H9 (cell line): ENCODE data around the gene MAN1A1. TPM values are rescaled to one million over a fixed set of nuclear protein-coding genes. Genes with fewer than 3 reads are reported as not detected.
"Not testable (repeated sequence)": the region's sequence is repeated elsewhere in the genome, so short reads cannot be mapped to it uniquely, and the experiment has no call there.

Experiments used
- DNase-seq: peaks from one replicate; pipeline ENCODE4 v3.0.0-alpha.2; 2017
- H2AFZ ChIP-seq: one replicate; pipeline ENCODE4 v1.6.1; 2013; ENCODE audit warnings: mild to moderate bottlenecking, low read length, control low read depth, moderate library complexity
- H2AK5ac ChIP-seq: 2 replicates; pipeline ENCODE4 v1.6.1; 2013; ENCODE audit warnings: low read length, control low read depth, mixed read lengths; ENCODE audit not compliant: insufficient read length
- H2BK120ac ChIP-seq: one replicate; pipeline ENCODE4 v1.6.1; 2013; ENCODE audit warnings: low read depth, mild to moderate bottlenecking, low read length, control low read depth, inconsistent platforms; ENCODE audit not compliant: poor library complexity, severe bottlenecking
- H2BK12ac ChIP-seq: 2 replicates; pipeline ENCODE4 v1.6.1; 2013; ENCODE audit warnings: low read length, control low read depth, mixed read lengths, low read depth; ENCODE audit not compliant: insufficient read length
- H2BK15ac ChIP-seq: 2 replicates; pipeline ENCODE4 v1.6.1; 2013; ENCODE audit warnings: low read depth, low read length, control low read depth
- H2BK20ac ChIP-seq: one replicate; pipeline ENCODE4 v1.6.1; 2013; ENCODE audit warnings: low read depth, mild to moderate bottlenecking, low read length, control low read depth, inconsistent platforms; ENCODE audit not compliant: poor library complexity, severe bottlenecking
- H2BK5ac ChIP-seq: 2 replicates; pipeline ENCODE4 v1.6.1; 2013; ENCODE audit warnings: low read length, control low read depth, mixed read lengths; ENCODE audit not compliant: insufficient read length
- H3K14ac ChIP-seq: 2 replicates; pipeline ENCODE4 v1.6.1; 2013; ENCODE audit warnings: low read length, control low read depth; ENCODE audit not compliant: insufficient read depth
- H3K18ac ChIP-seq: 2 replicates; pipeline ENCODE4 v1.6.1; 2013; ENCODE audit warnings: low read depth, mild to moderate bottlenecking, mixed read lengths, low read length, control low read depth; ENCODE audit not compliant: insufficient read length
- H3K23ac ChIP-seq: 2 replicates; pipeline ENCODE4 v1.6.1; 2013; ENCODE audit warnings: low read length, control low read depth, mixed read lengths, low read depth; ENCODE audit not compliant: insufficient read length
- H3K23me2 ChIP-seq: 2 replicates; pipeline ENCODE4 v1.6.1; 2013; ENCODE audit warnings: low read depth, mild to moderate bottlenecking, mixed read lengths, low read length, control low read depth; ENCODE audit not compliant: insufficient read length, poor library complexity, severe bottlenecking
- H3K27ac ChIP-seq: 2 replicates; pipeline ENCODE4 v1.5.1; 2013; ENCODE audit warnings: low read length, control low read depth, mixed read lengths, low read depth; ENCODE audit not compliant: insufficient read length
- H3K27me3 ChIP-seq: 2 replicates; pipeline ENCODE4 v1.6.1; 2013; ENCODE audit warnings: low read length, control low read depth, inconsistent platforms; ENCODE audit not compliant: insufficient read depth
- H3K4ac ChIP-seq: 2 replicates; pipeline ENCODE4 v1.6.1; 2013; ENCODE audit warnings: low read depth, mild to moderate bottlenecking, control low read depth, inconsistent platforms, low read length, moderate library complexity
- H3K4me1 ChIP-seq: 2 replicates; pipeline ENCODE4 v1.6.1; 2013; ENCODE audit warnings: low read length, control low read depth, inconsistent platforms; ENCODE audit not compliant: insufficient read depth
- H3K4me2 ChIP-seq: 2 replicates; pipeline ENCODE4 v1.6.1; 2013; ENCODE audit warnings: low read length, control low read depth, mixed read lengths; ENCODE audit not compliant: insufficient read length, insufficient read depth
- H3K56ac ChIP-seq: 2 replicates; pipeline ENCODE4 v1.6.1; 2013; ENCODE audit warnings: low read depth, mild to moderate bottlenecking, mixed read lengths, low read length, control low read depth; ENCODE audit not compliant: insufficient read length
- H3K79me1 ChIP-seq: 2 replicates; pipeline ENCODE4 v1.6.1; 2013; ENCODE audit warnings: low read depth, mild to moderate bottlenecking, moderate library complexity, low read length, control low read depth, inconsistent platforms; ENCODE audit not compliant: insufficient read depth, poor library complexity, severe bottlenecking
- H3K79me2 ChIP-seq: 2 replicates; pipeline ENCODE4 v1.6.1; 2013; ENCODE audit warnings: low read length, control low read depth, inconsistent platforms; ENCODE audit not compliant: insufficient read depth
- H3K9ac ChIP-seq: 2 replicates; pipeline ENCODE4 v1.6.1; 2013; ENCODE audit warnings: low read length, control low read depth, mixed read lengths; ENCODE audit not compliant: insufficient read length; ENCODE audit errors: extremely low read depth
- H3K9me3 ChIP-seq: one replicate; pipeline ENCODE4 v1.6.1; 2013; ENCODE audit warnings: low read depth, low read length, inconsistent platforms; ENCODE audit not compliant: control insufficient read depth
- H3T11ph ChIP-seq: one replicate; pipeline ENCODE4 v1.6.1; 2013; ENCODE audit warnings: mild to moderate bottlenecking, low read length, control low read depth, inconsistent platforms
- H4K20me1 ChIP-seq: one replicate; pipeline ENCODE4 v1.6.1; 2013; ENCODE audit not compliant: control insufficient read depth, insufficient read length, insufficient read depth
- H4K5ac ChIP-seq: 2 replicates; pipeline ENCODE4 v1.6.1; 2013; ENCODE audit warnings: low read depth, mild to moderate bottlenecking, mixed read lengths, low read length, control low read depth; ENCODE audit not compliant: insufficient read length
- H4K8ac ChIP-seq: replicated peaks from 2 replicates; pipeline ENCODE4 v1.6.1; 2013; ENCODE audit warnings: low read length, control low read depth, mixed read lengths, low read depth; ENCODE audit not compliant: insufficient read length
- H4K91ac ChIP-seq: 2 replicates; pipeline ENCODE4 v1.6.1; 2013; ENCODE audit warnings: low read depth, mild to moderate bottlenecking, moderate library complexity, mixed read lengths, low read length, control low read depth; ENCODE audit not compliant: insufficient read length
- H3K27ac Mint-ChIP-seq, 3 experiments: 2 replicates in 2 of 3; 3 replicates in 1 of 3; pipeline ENCODE4 v1.8.0; 2020 to 2021; ENCODE audit warnings: mixed read lengths in 3 of 3, mild to moderate bottlenecking in 1 of 3, moderate library complexity in 1 of 3
- H3K27me3 Mint-ChIP-seq: 2 replicates; pipeline ENCODE4 v1.8.0; 2021; ENCODE audit warnings: low read depth, mild to moderate bottlenecking, moderate library complexity, mixed read lengths
- H3K36me3 Mint-ChIP-seq, 3 experiments: 2 replicates in 2 of 3; 3 replicates in 1 of 3; pipeline ENCODE4 v1.8.0; 2020 to 2021; ENCODE audit warnings: low read depth in 3 of 3, mixed read lengths in 3 of 3; ENCODE audit not compliant: insufficient read depth in 1 of 3
- H3K4me1 Mint-ChIP-seq, 2 experiments: 2 replicates each; pipeline ENCODE4 v1.8.0; 2020; ENCODE audit warnings: mixed read lengths in 2 of 2
- H3K4me3 Mint-ChIP-seq, 2 experiments: 2 replicates in 1 of 2; 3 replicates in 1 of 2; pipeline ENCODE4 v1.8.0; 2020 to 2021; ENCODE audit warnings: mild to moderate bottlenecking in 2 of 2, mixed read lengths in 2 of 2, moderate library complexity in 1 of 2
- H3K9me3 Mint-ChIP-seq, 2 experiments: 2 replicates in 1 of 2; 3 replicates in 1 of 2; pipeline ENCODE4 v1.8.0; 2020; ENCODE audit warnings: mild to moderate bottlenecking in 2 of 2, mixed read lengths in 2 of 2, moderate library complexity in 1 of 2
- CTCF ChIP-seq: fragments of 200-600 bp; sonication (generic); conservative IDR thresholded peaks from 3 replicates; pipeline ENCODE4 v1.8.0; 2021; ENCODE audit warnings: antibody characterized with exemption, mild to moderate bottlenecking
- WGBS: extraction: QIAGEN DNeasy Blood & Tissue Kit; methylation state at CpG from one replicate; pipeline ENCODE4 v1.1.7; 2013; ENCODE audit warnings: missing lambda C conversion rate, low lambda C conversion rate, mixed read lengths; ENCODE audit not compliant: insufficient read length; ENCODE audit errors: extremely low coverage; 5-methylcytosine and 5-hydroxymethylcytosine counted together
- total RNA-seq: library from RNA; stranded (reverse); gene quantifications from 2 replicates; pipeline ENCODE4 v1.2.1, GENCODE V29; 2021

The MAN1A1 gene
- total RNA-seq, 1 experiment from 2014 or later, result 1.6 TPM

- no peaks in the 10 kb centered on the region for H3K79me2 ChIP-seq
- no peaks in the 10 kb centered on the region for H3K4me1 ChIP-seq
- no peak overlapping the region for H3K4ac ChIP-seq
- no peak overlapping the region for H3K9ac ChIP-seq
- H4K91ac ChIP-seq, result no peak overlapping the region
- no peaks in the 10 kb centered on the region for H3K27me3 ChIP-seq
- Mint-ChIP-seq H3K36me3 (no peaks in the 10 kb centered on the region), H3K27ac (no peak overlapping the region), H3K4me1 (no peaks in the 10 kb centered on the region; a peak in 1 of 4 replicates), H3K27me3 (no peaks in the 10 kb centered on the region; the same call in 1 of the 2 replicates), H3K4me3 (no peak overlapping the region), H3K9me3 (no peaks in the 10 kb centered on the region)
- no peak overlapping the region for H2BK15ac ChIP-seq
- no peaks in the 10 kb centered on the region for H3K23me2 ChIP-seq
- no peaks in the 10 kb centered on the region for H3K79me1 ChIP-seq
- H3K18ac ChIP-seq, result no peak overlapping the region
- H3K23ac ChIP-seq, result no peak overlapping the region
- H3K27ac ChIP-seq, result no peak overlapping the region
- H2BK12ac ChIP-seq, result no peak overlapping the region
- H2AK5ac ChIP-seq, result no peak overlapping the region
- no peak overlapping the region for H3T11ph ChIP-seq
- no peak overlapping the region for H2BK120ac ChIP-seq
- no peak overlapping the region for H2AFZ ChIP-seq
- no peak overlapping the region for H2BK5ac ChIP-seq
- no peak overlapping the region for H3K14ac ChIP-seq
- no peak overlapping the region for H2BK20ac ChIP-seq
- H4K20me1 ChIP-seq, result no peaks in the 10 kb centered on the region
- TF ChIP-seq CTCF, result no peak
- H4K5ac ChIP-seq, result no peak overlapping the region
- WGBS, result no CpG with 5 or more reads among the region's 1 CpG
- no peaks in the 10 kb centered on the region for H3K9me3 ChIP-seq
- H4K8ac ChIP-seq, result no peak overlapping the region
- no peak overlapping the region for H3K4me2 ChIP-seq
- no peak overlapping the region for H3K56ac ChIP-seq
- DNase-seq, result no peak
Observed at GRCh38 chr6:119170103-119170446, 179.5 kb downstream of the MAN1A1 start.

DNA sequence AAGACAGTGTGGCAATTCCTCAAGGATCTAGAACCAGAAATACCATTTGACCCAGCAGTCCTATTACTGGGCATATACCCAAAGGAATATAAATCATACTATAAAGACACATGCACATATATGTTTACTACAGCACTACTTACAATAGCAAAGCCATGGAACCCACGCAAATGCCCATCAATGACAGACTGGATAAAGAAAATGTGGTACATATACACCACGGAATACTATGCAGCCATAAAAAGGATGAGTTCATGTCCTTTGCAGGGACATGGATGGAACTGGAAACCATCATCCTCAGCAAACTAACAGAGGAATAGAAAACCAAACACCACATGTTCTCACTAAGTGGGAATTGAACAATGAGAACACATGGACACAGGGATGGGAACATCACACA, 180.2 kb downstream of the MAN1A1 start:
- H2BK5ac ChIP-seq, H3K27me3 Mint-ChIP-seq, H2BK12ac ChIP-seq, H3K4me1 Mint-ChIP-seq, H2BK120ac ChIP-seq, H2AFZ ChIP-seq, H3K9me3 ChIP-seq, DNase-seq, H3K4me1 ChIP-seq, H3K56ac ChIP-seq, H3K27ac ChIP-seq, H3K36me3 Mint-ChIP-seq, H3K9me3 Mint-ChIP-seq, H2BK20ac ChIP-seq, H4K5ac ChIP-seq, H4K91ac ChIP-seq, H3K18ac ChIP-seq, H3K4me3 Mint-ChIP-seq, H3K79me1 ChIP-seq, H3K27ac Mint-ChIP-seq, H3K23ac ChIP-seq, H3K4me2 ChIP-seq, H3K14ac ChIP-seq, H3K79me2 ChIP-seq, H4K8ac ChIP-seq, H3K23me2 ChIP-seq, H4K20me1 ChIP-seq, H3K9ac ChIP-seq, H3T11ph ChIP-seq, H3K27me3 ChIP-seq, H3K4ac ChIP-seq, H2AK5ac ChIP-seq, H2BK15ac ChIP-seq: not testable (repeated sequence)
- WGBS, result no CpG with 5 or more reads among the region's 2 CpGs
